Inflammatory macrophage (primary cell): ENCODE data around the gene SH3BGRL3.
"Not testable (repeated sequence)": the region's sequence is repeated elsewhere in the genome, so short reads cannot be mapped to it uniquely, and the experiment has no call there.

Experiments
- DNase-seq, 2 donors: peaks; one replicate each; pipeline ENCODE4 v3.0.0-alpha.2; 2020 to 2022

The SH3BGRL3 gene

GRCh38 chr1:26317612-26318337, 37.9 kb downstream of the SH3BGRL3 start, which contains the start of gene CD52:
CD52 (plus strand) TSS chr1:26317958; CDS start chr1:26318018, 60 bp downstream.
- DNase-seq: peak; percentile 48 to 75

GRCh38 chr1:26318338-26319064, 38.6 kb downstream of the SH3BGRL3 start:
- peak; percentile 90 to 95 for DNase-seq

GRCh38 chr1:26320896-26321295, 41.0 kb downstream of the SH3BGRL3 start:
- no peak for DNase-seq

- peak; percentile 88 to 93 for DNase-seq
Measured at GRCh38 chr1:26321315-26322041, 41.6 kb downstream of the SH3BGRL3 start.

- DNase-seq: no peak
Measured at GRCh38 chr1:26322042-26322331, 42.1 kb downstream of the SH3BGRL3 start.

- no peak for DNase-seq
Measured at GRCh38 chr1:26323382-26323781, 43.5 kb downstream of the SH3BGRL3 start.

GRCh38 chr1:26324550-26324949, 44.7 kb downstream of the SH3BGRL3 start:
- DNase-seq: no peak

- no peak for DNase-seq
Measured at GRCh38 chr1:26327956-26328362, 48.1 kb downstream of the SH3BGRL3 start.

GRCh38 chr1:26328597-26328996, 48.7 kb downstream of the SH3BGRL3 start:
- DNase-seq: no peak

GRCh38 chr1:26329380-26329779, 49.5 kb downstream of the SH3BGRL3 start:
- DNase-seq: not testable (repeated sequence)

GRCh38 chr1:26330276-26330675, 50.4 kb downstream of the SH3BGRL3 start:
- no peak for DNase-seq
